CD4-positive, alpha-beta memory T cell (primary cell): ENCODE measurements around the gene VIPAS39. TPM values are rescaled to one million over a fixed set of nuclear protein-coding genes. Genes with fewer than 3 reads are reported as not detected.

Experiments
- CTCF ChIA-PET: fragments of 350-600 bp; sonication (Branson Sonifier 250); formaldehyde crosslinking; loops from one replicate; lab custom pipeline; 2021; ENCODE audit warnings: inconsistent platforms; ENCODE audit not compliant: partially characterized antibody; lab: Charles Lee
- POLR2A ChIA-PET: fragments of 350-600 bp; sonication (Branson Sonifier 250); formaldehyde crosslinking; loops from one replicate; lab custom pipeline; 2021; ENCODE audit not compliant: partially characterized antibody; lab: Charles Lee
- DNase-seq, 5 donors: peaks; one replicate each; pipeline versions ENCODE4 v3.0.0 to v3.0.0-alpha.2; 2020 to 2022; ENCODE audit warnings: mixed read lengths in 1 of 5
- H3K27ac ChIP-seq: one replicate; pipeline ENCODE4 v1.7.0; 2013; ENCODE audit warnings: low read depth, low read length
- H3K27me3 ChIP-seq: 2 replicates; pipeline ENCODE4 v1.7.0; 2013; ENCODE audit warnings: mild to moderate bottlenecking, low read length, moderate library complexity; ENCODE audit not compliant: insufficient read depth
- H3K36me3 ChIP-seq: 2 replicates; pipeline ENCODE4 v1.7.0; 2013; ENCODE audit warnings: mild to moderate bottlenecking, low read length, moderate library complexity; ENCODE audit not compliant: insufficient read depth
- H3K4me1 ChIP-seq: 2 replicates; pipeline ENCODE4 v1.7.0; 2013; ENCODE audit warnings: mild to moderate bottlenecking, low read length, moderate library complexity; ENCODE audit not compliant: insufficient read depth
- H3K4me3 ChIP-seq, 2 donors: one replicate each; pipeline ENCODE4 v1.7.0; 2013; ENCODE audit warnings: low read length in 2 of 2, mild to moderate bottlenecking in 1 of 2
- H3K9me3 ChIP-seq, 2 donors: one replicate each; pipeline ENCODE4 v1.7.0; 2013; ENCODE audit warnings: low read length in 2 of 2, control low read depth in 1 of 2; ENCODE audit not compliant: control insufficient read depth in 1 of 2
- H3K27ac Mint-ChIP-seq, 7 donors: one replicate each; pipeline ENCODE4 v1.8.0; 2020 to 2021; ENCODE audit warnings: mixed read lengths in 7 of 7, mild to moderate bottlenecking in 6 of 7, inconsistent platforms in 3 of 7, moderate library complexity in 3 of 7
- H3K27me3 Mint-ChIP-seq, 2 donors: one replicate each; pipeline ENCODE4 v1.8.0; 2020 to 2021; ENCODE audit warnings: mixed read lengths in 2 of 2
- H3K36me3 Mint-ChIP-seq, 2 donors: one replicate each; pipeline ENCODE4 v1.8.0; 2020 to 2021; ENCODE audit warnings: mixed read lengths in 2 of 2, inconsistent platforms in 1 of 2, mild to moderate bottlenecking in 1 of 2
- H3K4me1 Mint-ChIP-seq, 4 donors: one replicate each; pipeline ENCODE4 v1.8.0; 2020 to 2021; ENCODE audit warnings: mixed read lengths in 4 of 4, mild to moderate bottlenecking in 1 of 4
- H3K4me3 Mint-ChIP-seq, 8 donors: one replicate each; pipeline ENCODE4 v1.8.0; 2020 to 2021; ENCODE audit warnings: mixed read lengths in 8 of 8, mild to moderate bottlenecking in 7 of 8, moderate library complexity in 6 of 8, inconsistent platforms in 3 of 8
- H3K9me3 Mint-ChIP-seq, 8 donors: one replicate each; pipeline ENCODE4 v1.8.0; 2020 to 2021; ENCODE audit warnings: mixed read lengths in 8 of 8, mild to moderate bottlenecking in 5 of 8, inconsistent platforms in 3 of 8, moderate library complexity in 1 of 8
- intact Hi-C: fragments of 100-400 bp; cut with micrococcal nuclease; formaldehyde crosslinking; loops from one replicate; pipeline ENCODE4 v1.15.1; 2023
- polyA plus RNA-seq, 2 donors: library from polyadenylated mRNA; unstranded; fragments of 300-500 nt; fragmentation: Illumina TruSeq; gene quantifications; one replicate each; pipeline ENCODE4 v1.2.3, GENCODE V29; 2021
- total RNA-seq, 2 experiments: library from RNA; stranded (reverse); gene quantifications; one replicate each; pipeline ENCODE4 v1.2.3, GENCODE V29; 2021

The VIPAS39 gene
- total and polyA plus RNA-seq, 4 experiments from 2014 or later: 7.6 to 22.5 (median 13.5) TPM

DNA sequence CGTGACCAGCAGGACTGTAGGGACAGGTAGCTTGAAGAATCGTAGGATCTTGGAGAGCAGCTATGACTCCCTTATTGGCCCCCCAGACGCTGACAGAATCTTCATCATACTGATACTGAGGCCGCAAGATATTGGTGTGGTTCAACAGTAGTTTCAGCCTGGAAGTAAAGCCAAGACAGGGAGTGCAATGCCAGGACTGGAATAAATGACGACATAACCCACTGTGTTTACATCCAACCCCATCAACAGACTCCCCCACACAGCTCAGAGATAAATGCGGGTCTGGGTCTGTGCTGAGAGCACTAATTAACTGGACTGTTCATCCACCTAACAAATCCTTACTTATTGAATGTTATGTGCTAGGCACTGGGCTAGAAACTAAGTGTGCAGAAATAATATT is 50.7 kb downstream of the VIPAS39 start:
- Mint-ChIP-seq H3K9me3 (no peaks in the 10 kb centered on the region), H3K27me3 (no peaks in the 10 kb centered on the region), H3K36me3 (no peaks in the 10 kb centered on the region), H3K27ac (no peak overlapping the region), H3K4me3 (no peak overlapping the region), H3K4me1 (peaks cover 3 to 14% (median 9%) of the 10 kb centered on the region in 4 donors)
- ChIA-PET POLR2A (no interaction called here), CTCF (no interaction called here)
- no peaks in the 10 kb centered on the region for H3K9me3 ChIP-seq
- no peaks in the 10 kb centered on the region for H3K4me1 ChIP-seq
- no peak overlapping the region for H3K27ac ChIP-seq
- no peaks in the 10 kb centered on the region for H3K27me3 ChIP-seq
- H3K4me3 ChIP-seq: no peak overlapping the region
- no peaks in the 10 kb centered on the region for H3K36me3 ChIP-seq
- no peak for DNase-seq
- intact Hi-C loops: no loop called here

DNA sequence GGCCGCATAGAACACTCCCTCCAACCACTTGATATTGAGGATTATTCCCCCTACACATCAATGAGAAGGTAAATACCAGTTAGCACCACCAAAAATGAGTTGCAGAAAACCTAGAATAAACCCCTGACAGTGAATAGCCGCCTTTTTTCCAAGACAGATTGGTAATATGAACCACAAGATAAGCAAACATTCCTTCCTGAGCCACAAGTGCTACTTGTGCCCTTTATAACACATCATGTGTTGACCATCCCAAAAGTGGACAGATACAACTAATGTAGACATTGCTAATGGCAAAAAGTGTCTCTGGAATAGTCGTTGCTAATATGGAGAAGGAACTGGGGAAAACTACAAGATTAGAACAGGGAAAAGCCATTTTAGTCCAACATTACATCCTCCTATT is 51.3 kb downstream of the VIPAS39 start:
- no peaks in the 10 kb centered on the region for H3K9me3 ChIP-seq
- H3K27ac ChIP-seq: no peak overlapping the region
- Mint-ChIP-seq H3K4me1 (peaks cover 3 to 14% (median 9%) of the 10 kb centered on the region in 4 donors), H3K9me3 (no peaks in the 10 kb centered on the region), H3K27me3 (no peaks in the 10 kb centered on the region), H3K4me3 (no peak overlapping the region), H3K36me3 (no peaks in the 10 kb centered on the region), H3K27ac (no peak overlapping the region)
- intact Hi-C loops: no loop called here
- H3K4me3 ChIP-seq: no peak overlapping the region
- POLR2A ChIA-PET: no interaction called here
- H3K27me3 ChIP-seq: no peaks in the 10 kb centered on the region
- no peak for DNase-seq
- CTCF ChIA-PET: no interaction called here
- no peaks in the 10 kb centered on the region for H3K4me1 ChIP-seq
- no peaks in the 10 kb centered on the region for H3K36me3 ChIP-seq

GRCh38 chr14:77403768-77404167 is 53.6 kb downstream of the VIPAS39 start:
- no peaks in the 10 kb centered on the region for H3K36me3 Mint-ChIP-seq
- Histone ChIP-seq H3K36me3 (no peaks in the 10 kb centered on the region), H3K27ac (no peak overlapping the region), H3K4me1 (no peaks in the 10 kb centered on the region), H3K4me3 (no peak overlapping the region), H3K27me3 (no peaks in the 10 kb centered on the region), H3K9me3 (no peaks in the 10 kb centered on the region)
- CTCF ChIA-PET: no interaction called here
- intact Hi-C loops: no loop called here
- DNase-seq: no peak
- no peak overlapping the region for H3K4me3 Mint-ChIP-seq
- peaks cover 0 to 1% (median 0%) of the 10 kb centered on the region in 8 donors for H3K9me3 Mint-ChIP-seq
- POLR2A ChIA-PET: no interaction called here
- H3K4me1 Mint-ChIP-seq: peaks cover 3 to 14% (median 9%) of the 10 kb centered on the region in 4 donors
- no peaks in the 10 kb centered on the region for H3K27me3 Mint-ChIP-seq
- H3K27ac Mint-ChIP-seq: no peak overlapping the region

DNA sequence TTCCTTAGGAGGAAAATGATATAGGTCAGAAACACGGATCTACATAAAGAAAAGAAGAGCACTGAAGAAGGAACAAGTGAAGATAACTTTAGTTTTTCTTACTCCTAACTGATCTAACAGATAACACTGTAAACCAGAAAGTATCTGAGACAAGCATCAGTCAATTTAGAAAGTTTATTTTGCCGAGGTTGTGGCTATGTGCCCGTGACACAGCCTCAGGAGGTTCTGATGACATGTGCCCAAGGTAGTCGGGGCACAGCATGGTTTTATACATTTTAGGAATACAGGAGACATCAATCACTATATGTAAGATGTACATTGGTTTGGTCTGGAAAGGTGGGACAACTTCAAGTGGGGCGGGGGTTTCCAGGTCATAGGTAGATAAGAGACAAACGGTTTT is 57.2 kb downstream of the VIPAS39 start:
- H3K36me3 Mint-ChIP-seq: no peaks in the 10 kb centered on the region
- no peaks in the 10 kb centered on the region for H3K4me1 ChIP-seq
- ChIA-PET CTCF (no interaction called here), POLR2A (no interaction called here)
- no peak overlapping the region for H3K27ac ChIP-seq
- intact Hi-C loops: no loop called here
- H3K4me1 Mint-ChIP-seq: no peaks in the 10 kb centered on the region
- H3K27ac Mint-ChIP-seq: no peak overlapping the region
- no peaks in the 10 kb centered on the region for H3K9me3 ChIP-seq
- DNase-seq: no peak
- H3K9me3 Mint-ChIP-seq: peaks cover 0 to 1% (median 0%) of the 10 kb centered on the region in 8 donors
- H3K4me3 ChIP-seq: no peak overlapping the region
- H3K27me3 Mint-ChIP-seq: no peaks in the 10 kb centered on the region
- H3K4me3 Mint-ChIP-seq: no peak overlapping the region
- no peaks in the 10 kb centered on the region for H3K27me3 ChIP-seq
- H3K36me3 ChIP-seq: no peaks in the 10 kb centered on the region

GRCh38 chr14:77390188-77390587 is 67.2 kb downstream of the VIPAS39 start:
- Mint-ChIP-seq H3K27ac (no peak overlapping the region), H3K4me1 (no peaks in the 10 kb centered on the region), H3K27me3 (no peaks in the 10 kb centered on the region), H3K4me3 (no peak overlapping the region), H3K36me3 (no peaks in the 10 kb centered on the region), H3K9me3 (peaks cover 0 to 2% (median 0%) of the 10 kb centered on the region in 8 donors)
- intact Hi-C loops: no loop called here
- DNase-seq: no peak
- no peak overlapping the region for H3K27ac ChIP-seq
- H3K4me3 ChIP-seq: no peak overlapping the region
- no peaks in the 10 kb centered on the region for H3K9me3 ChIP-seq
- H3K4me1 ChIP-seq: no peaks in the 10 kb centered on the region
- CTCF ChIA-PET: no interaction called here
- H3K27me3 ChIP-seq: no peaks in the 10 kb centered on the region
- H3K36me3 ChIP-seq: no peaks in the 10 kb centered on the region
- POLR2A ChIA-PET: no interaction called here

- CTCF ChIA-PET: interaction anchor here (1.7 kb wide), 1 partner anchor 63 kb away, joined by 8 read pairs; no protein-coding TSS in a partner anchor
- H3K27ac ChIP-seq: no peak overlapping the region
- H3K27me3 Mint-ChIP-seq: no peaks in the 10 kb centered on the region
- peaks cover 0 to 3% of the 10 kb centered on the region in 2 donors for H3K36me3 Mint-ChIP-seq
- no peak for DNase-seq
- H3K4me3 ChIP-seq: no peak overlapping the region
- peaks cover 31% of the 10 kb centered on the region for H3K4me1 ChIP-seq
- peaks cover 19 to 27% (median 24%) of the 10 kb centered on the region in 4 donors for H3K4me1 Mint-ChIP-seq
- H3K9me3 Mint-ChIP-seq: no peaks in the 10 kb centered on the region
- no peaks in the 10 kb centered on the region for H3K27me3 ChIP-seq
- no peak overlapping the region for H3K4me3 Mint-ChIP-seq
- intact Hi-C loops: loop anchor here (5.0 to 10.0 kb wide), 3 partner anchors 236 to 566 kb away; partner anchors contain the start of genes ALKBH1, ANGEL1, SLIRP and SPTLC2
- H3K9me3 ChIP-seq: no peaks in the 10 kb centered on the region
- H3K36me3 ChIP-seq: no peaks in the 10 kb centered on the region
- no peak overlapping the region for H3K27ac Mint-ChIP-seq
- POLR2A ChIA-PET: no interaction called here
These were observed 78.7 kb downstream of the VIPAS39 start for GRCh38 chr14:77378701-77379100.

DNA sequence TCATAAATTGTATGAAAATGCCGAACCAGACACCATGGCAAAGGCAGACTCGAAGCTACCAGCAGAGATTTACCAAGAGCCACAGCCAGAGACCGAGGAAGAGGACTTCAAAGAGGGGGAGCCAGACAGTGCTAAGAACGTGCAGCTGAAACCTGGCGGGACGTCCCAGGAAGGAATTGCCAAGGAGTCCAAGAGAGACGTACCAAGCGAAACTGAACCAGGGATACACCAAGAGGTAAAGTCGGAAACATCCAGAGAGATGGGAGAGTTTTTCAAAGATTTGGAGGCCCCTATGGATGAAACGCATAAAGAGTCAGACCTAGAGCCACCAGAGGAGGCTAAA is 79.9 kb downstream of the VIPAS39 start:
- Mint-ChIP-seq H3K27ac (no peak overlapping the region), H3K36me3 (peaks cover 0 to 3% of the 10 kb centered on the region in 2 donors), H3K27me3 (no peaks in the 10 kb centered on the region), H3K4me3 (no peak overlapping the region), H3K4me1 (peaks cover 29 to 39% (median 33%) of the 10 kb centered on the region in 4 donors), H3K9me3 (no peaks in the 10 kb centered on the region)
- Histone ChIP-seq H3K4me3 (peak overlapping the region; percentile 94 to 97), H3K36me3 (no peaks in the 10 kb centered on the region), H3K27me3 (no peaks in the 10 kb centered on the region), H3K27ac (peak overlapping the region; percentile 74), H3K4me1 (peaks cover 41% of the 10 kb centered on the region), H3K9me3 (no peaks in the 10 kb centered on the region)
- CTCF ChIA-PET: interaction anchor here (0.9 to 2.5 kb wide), 6 partner anchors 52 to 329 kb away, joined by 3 to 11 read pairs (median 7); partner anchors contain the start of genes AHSA1, GSTZ1, POMT2 and VIPAS39
- POLR2A ChIA-PET: interaction anchor here (0.6 to 1.9 kb wide), 14 partner anchors 17 to 449 kb away, joined by 3 to 29 read pairs (median 3); partner anchors contain the start of genes AHSA1, ALKBH1, CIPC and GSTZ1
- no peak for DNase-seq
- intact Hi-C loops: loop anchor here (1.0 to 10.0 kb wide), 6 partner anchors 56 to 565 kb away; partner anchors contain the start of genes ALKBH1, ANGEL1, GSTZ1 and SLIRP
